COLO829 (cell line): Measurements from ENCODE around the gene OR1L1.

Experiments used
- DNase-seq: peaks from one replicate; pipeline ENCODE4 v3.0.0; 2012; ENCODE audit warnings: low spot score

The OR1L1 gene, protein sequence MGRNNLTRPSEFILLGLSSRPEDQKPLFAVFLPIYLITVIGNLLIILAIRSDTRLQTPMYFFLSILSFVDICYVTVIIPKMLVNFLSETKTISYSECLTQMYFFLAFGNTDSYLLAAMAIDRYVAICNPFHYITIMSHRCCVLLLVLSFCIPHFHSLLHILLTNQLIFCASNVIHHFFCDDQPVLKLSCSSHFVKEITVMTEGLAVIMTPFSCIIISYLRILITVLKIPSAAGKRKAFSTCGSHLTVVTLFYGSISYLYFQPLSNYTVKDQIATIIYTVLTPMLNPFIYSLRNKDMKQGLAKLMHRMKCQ

DNA sequence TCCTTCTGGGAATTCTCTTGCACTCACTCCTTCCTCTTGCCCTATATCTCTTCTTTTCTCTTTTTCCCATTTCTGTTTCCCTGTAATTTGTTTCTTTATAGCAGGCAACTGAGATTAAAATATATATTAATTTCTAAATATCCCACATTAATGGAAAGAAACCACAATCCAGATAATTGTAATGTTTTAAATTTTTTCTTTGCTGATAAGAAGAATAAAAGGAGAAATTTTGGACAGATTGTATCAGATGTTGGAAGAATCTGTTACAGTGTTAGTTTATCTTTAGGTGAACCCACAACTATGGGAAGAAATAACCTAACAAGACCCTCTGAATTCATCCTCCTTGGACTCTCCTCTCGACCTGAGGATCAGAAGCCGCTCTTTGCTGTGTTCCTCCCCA is at the start of gene OR1L1:
OR1L1 (plus strand) TSS at position 301 of the 400 bp plus-strand sequence; CDS start at position 301, 0 bp downstream.
- no peak for DNase-seq

DNA sequence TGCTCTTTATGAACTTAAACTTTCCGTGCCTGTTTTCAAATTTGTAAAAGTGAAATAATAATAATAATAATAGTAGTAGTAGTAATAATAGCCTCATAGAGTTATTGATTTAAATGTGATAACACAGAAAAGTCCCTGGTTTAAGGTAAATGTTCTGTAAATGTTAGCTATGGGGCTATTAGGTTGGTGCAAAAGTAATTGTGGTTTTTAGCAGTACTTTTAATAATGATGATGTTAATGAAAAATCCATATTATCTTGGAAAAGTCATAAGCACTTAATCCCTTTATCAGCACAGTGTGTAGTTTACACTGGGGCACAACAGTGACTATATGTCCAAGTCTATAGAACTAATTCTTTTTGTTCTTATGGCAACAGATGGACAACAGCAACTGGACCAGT is 47.2 kb upstream of the OR1L1 start, which contains the start of gene OR1Q1:
OR1Q1 (plus strand) TSS at position 377 of the 400 bp plus-strand sequence; CDS start at position 377, 0 bp downstream.
- no peak for DNase-seq

DNA sequence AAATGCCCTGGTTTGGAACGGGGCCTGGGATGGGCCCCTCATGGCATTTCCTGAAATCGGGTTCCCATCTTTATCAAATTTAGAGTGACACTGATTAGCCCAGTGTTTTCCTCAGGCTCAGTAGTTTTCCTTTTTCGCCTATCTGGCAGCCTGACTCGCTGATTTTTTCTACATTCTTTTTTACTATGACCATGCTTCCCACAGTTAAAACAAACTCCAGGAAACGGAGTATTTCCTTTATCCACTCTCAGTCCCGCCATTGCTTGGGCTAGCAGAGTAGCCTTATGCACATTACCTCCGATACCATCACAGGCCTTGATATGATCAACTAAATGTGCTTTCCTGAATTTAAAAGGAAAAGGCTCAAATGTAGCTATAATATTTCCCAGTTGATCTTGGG is 41.5 kb upstream of the OR1L1 start:
- DNase-seq: no peak

DNA sequence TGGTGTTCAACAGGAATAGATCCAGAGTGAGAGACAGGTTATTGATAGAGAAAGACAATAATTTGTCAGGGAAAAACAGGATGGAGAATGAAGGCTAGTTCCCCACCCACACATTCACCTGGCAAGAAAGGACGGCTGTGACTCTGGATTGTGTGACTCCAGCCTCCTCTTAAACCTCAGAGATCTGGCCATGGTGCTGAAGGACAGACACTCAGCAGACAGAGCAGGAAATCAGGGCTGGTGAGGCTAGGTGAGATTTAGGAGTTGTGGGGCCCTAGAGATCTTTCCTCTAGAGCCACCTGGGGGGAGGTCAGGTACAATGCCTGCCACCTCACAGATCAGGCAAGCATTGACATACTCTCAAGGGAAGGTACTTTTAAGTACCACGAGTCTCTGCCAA is 19.3 kb upstream of the OR1L1 start:
- no peak for DNase-seq

DNA sequence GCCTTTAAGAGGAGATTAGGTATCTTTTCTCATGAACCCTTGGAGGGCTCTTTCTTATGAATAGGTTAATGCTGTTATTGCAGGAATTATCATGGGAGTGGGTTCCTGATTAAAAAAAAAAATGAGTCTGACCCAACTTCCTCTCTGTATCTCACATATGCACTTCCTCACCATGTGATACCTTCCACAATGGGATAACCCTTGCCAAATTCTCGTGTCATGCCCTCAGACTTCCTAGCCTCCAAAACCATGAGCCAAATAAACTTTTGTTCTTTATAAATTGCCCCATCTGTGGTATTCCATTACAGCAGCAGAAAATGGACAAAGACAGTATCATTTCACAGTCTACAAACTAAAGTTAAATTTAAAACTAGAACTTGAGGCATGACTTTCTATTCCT is 5.1 kb upstream of the OR1L1 start:
- no peak for DNase-seq

DNA sequence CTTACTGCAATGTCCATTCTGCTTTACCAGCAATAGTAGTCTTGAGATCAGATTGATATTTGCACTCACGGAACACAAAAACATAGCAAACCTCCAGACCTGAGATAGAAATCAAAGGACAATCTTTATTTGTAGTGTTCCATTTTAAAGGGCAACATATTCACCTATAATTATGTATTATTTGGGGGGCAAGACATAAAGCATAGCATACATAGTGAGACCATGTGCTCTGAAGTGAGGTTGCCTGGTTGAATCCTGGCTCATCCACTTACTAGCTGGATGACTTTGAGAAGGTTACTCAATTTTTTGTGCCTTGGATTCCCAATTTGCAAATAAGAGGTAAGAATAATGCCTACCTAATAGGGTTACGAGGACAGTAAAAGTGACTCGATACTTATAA is 4.0 kb upstream of the OR1L1 start, which contains the start of gene OR1B1:
OR1B1 (minus strand) TSS at position 101 of the 400 bp plus-strand sequence.
- no peak for DNase-seq

DNA sequence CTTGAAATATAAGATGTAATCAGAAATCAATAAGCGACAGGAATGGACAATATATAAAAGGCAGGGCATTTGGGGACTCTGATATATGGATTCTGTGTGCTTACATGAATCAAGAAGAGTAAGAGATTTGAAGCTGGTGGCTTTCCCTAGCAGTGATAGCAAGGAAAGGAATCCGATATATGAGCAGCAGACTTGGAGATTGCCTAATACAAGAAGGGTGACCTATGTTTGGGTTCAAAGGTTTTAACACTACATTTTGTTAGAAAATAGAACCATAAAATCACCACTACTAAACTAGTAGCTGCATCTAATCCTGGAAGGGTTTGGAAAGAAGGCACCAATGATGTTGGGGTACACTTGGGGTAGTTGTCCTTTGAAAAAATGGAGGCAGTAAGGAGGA is 11.0 kb downstream of the OR1L1 start:
- no peak for DNase-seq

DNA sequence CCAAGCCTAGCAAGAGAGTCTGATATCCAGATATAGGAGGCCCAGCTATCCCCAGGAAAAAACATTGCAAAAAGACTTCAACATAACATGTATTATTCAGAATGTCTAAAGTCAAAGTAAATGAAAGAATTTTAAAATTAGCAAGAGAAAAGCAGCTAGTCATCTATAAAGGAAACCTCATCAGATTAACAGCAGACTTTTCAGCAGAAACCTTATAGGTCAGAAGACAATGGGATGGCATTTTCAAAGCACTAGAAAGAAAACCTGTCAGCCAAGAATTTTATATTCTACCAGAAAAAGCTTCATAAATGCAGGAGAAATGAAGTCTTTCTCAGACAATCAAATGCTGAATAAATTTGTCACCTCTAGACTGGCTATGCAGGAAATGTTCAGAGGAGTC is 23.3 kb downstream of the OR1L1 start:
- no peak for DNase-seq

DNA sequence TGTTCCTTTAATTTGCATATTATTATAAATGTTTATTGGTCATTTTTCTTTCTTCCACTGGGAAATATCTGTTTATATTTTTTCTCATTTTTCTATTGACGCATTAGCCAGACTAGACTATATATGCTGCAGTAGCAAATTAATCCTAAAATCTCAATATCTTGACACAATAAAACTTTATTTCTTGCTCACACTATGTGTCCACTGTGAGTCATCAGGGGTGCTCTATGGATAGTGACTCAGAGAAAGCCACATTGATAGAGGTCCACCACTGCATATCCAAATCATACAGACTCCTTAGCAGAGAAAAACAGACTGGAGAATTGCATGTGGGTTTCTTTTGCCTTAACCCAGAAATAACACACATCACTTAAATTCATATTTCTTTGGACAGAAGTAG is 34.2 kb downstream of the OR1L1 start:
- no peak for DNase-seq
